Measurements from ENCODE around the gene IL17REL.
"Not testable (repeated sequence)": the region's sequence is repeated elsewhere in the genome, so short reads cannot be mapped to it uniquely, and the experiment has no call there.

The IL17REL gene

GRCh38 chr22:49983148-49984042 is 29.2 kb downstream of the IL17REL start:
- peak; percentile 69 for DNase-seq

GRCh38 chr22:49981799-49982198 is 30.8 kb downstream of the IL17REL start:
- not testable (repeated sequence) for DNase-seq

GRCh38 chr22:49979587-49980264 is 32.8 kb downstream of the IL17REL start:
- peak; percentile 62 for DNase-seq

DNA sequence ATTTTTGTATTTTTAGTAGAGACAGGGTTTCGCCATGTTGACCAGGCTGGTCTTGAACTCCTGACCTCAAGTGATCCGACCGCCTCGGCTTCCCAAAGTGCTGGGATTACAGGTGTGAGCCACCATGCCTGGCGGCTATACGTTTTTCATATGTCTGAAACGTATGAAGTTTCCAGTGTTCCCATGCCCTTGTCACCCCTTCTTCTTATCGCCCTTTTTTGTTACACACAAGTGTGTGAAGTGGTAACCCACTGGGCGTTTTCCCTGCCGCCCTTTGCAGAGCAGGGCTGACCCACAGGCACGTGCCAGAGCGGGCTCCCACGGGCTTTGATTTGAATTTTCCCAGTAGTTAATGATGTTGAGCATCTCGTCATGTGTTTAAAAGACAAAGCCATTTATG is 35.0 kb downstream of the IL17REL start:
- no peak for DNase-seq

GRCh38 chr22:49976439-49977175 is 36.0 kb downstream of the IL17REL start:
- DNase-seq: no peak

- no peak for DNase-seq
Measured at GRCh38 chr22:49975543-49976389, 36.8 kb downstream of the IL17REL start.

GRCh38 chr22:49973018-49973961 is 39.3 kb downstream of the IL17REL start:
- no peak for DNase-seq

DNA sequence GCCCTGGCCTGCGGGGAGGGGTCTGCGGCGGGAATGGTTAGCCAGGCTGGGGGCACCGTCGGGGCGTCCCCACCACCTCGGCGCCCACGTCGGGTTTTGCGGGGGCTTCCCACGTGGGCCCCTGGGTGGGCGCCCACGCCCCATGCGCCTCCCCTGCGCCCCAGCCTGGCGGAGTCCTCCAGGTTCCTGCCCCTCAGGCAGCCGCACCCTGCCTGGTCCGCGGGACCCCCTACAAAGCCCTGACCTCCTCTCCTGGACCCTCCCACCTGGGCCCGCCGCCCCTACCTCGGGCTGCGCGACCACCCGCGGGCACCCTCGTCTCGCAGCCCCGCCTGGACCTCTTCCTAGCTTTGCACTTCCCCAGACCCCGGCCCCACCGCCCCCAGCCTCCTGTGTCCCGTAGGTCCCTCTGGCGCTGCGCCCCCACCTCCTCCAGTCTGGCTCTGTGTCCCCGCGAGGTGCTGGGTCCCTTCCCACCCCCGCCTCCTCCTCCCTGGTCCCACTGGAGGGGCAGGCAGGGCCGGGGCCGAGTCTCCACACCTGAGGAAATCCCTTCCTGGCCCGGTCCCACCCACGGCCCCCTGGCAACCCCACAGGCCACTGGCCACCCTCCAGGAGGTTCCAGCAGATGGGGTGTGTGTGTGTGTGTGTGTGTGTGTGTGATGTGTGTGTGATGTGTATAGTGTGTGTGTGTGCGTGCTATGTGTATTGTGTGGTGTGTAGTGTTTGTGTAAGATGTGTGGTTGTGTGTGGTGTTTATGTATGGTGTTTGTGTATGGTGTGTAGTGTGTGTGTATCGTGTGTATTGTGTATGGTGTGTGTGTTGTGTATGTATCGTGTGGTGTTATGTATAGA is 40.2 kb downstream of the IL17REL start:
- no peak for DNase-seq

DNA sequence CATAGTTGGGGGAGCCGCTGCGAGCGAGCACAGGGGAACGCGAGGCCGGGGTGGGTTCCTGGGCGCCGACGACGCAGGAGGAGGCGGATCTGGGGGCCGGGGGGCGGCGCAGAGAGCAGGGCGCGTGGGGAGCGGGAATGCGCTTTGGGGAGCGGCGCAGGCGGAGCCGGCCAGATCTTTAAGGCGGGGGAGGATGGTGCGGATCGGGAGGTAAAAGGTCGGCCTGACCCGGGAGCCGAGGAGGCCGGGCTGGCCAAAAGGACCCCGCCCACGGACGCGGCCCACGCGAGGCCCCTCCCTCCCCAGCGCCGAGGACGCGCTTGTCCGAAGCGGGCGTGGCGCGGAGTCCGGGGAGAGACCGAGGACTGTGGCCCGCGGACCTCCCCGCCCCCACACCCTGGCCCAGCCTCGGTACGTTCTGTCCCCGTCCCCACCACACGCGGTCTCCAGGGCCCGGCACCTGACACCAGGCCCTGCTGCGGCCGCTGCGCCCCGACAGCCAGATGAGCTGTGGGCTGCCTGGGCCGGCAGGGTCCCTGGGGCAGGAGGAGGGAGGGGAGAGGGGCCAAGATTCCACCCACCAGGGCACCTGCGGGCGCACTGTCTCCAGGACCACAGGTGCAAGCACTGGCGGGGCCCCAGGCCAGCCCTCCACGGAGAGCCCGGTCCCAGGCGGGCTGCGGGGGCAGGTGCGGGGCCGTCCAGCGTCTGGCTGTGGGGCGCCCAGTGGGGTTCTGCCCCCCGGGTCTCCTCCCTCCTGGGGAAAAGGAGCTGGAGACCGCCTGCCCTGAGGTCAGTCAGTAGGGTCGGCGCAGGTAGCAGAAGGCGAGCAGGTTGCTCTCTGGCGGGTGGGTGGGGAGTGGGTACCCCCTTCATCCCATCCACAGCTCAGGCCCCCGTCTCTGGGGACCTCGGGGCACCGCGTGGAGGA is 41.1 kb downstream of the IL17REL start:
- DNase-seq: no peak

DNA sequence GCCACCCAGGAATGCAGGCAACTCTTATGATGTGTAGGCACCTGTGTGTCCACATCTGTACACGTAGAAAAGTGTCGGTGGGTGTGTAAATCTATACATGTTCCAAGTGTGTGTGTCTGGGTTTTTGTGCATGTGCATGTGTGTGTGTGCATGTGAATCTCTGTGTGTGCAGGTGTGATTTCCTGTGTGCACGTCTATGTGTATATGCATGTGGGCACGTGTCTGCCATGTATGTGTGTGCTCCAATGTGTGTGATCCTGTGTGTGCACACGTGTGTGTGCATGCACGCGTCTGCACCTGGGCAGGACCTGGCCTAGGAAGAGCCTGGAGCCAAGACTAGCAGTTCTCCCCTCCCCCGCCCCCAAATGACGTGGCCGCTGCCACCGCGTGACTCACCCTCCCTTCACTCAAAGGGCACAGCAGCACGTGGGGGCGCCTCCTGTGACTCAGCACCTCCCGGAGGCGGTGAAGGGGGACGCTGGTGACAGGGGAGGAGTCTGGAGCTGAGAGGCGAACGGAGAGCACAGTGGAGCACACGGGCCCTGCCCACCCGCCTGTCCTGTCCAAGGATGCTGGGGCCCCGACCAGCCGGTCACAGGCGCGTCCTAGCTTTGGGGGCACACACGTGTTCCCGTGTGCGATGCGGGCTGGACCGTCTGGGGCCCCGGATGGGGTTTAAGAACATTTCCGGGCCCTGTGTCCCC is 41.9 kb downstream of the IL17REL start:
- peak; percentile 63 for DNase-seq

DNA sequence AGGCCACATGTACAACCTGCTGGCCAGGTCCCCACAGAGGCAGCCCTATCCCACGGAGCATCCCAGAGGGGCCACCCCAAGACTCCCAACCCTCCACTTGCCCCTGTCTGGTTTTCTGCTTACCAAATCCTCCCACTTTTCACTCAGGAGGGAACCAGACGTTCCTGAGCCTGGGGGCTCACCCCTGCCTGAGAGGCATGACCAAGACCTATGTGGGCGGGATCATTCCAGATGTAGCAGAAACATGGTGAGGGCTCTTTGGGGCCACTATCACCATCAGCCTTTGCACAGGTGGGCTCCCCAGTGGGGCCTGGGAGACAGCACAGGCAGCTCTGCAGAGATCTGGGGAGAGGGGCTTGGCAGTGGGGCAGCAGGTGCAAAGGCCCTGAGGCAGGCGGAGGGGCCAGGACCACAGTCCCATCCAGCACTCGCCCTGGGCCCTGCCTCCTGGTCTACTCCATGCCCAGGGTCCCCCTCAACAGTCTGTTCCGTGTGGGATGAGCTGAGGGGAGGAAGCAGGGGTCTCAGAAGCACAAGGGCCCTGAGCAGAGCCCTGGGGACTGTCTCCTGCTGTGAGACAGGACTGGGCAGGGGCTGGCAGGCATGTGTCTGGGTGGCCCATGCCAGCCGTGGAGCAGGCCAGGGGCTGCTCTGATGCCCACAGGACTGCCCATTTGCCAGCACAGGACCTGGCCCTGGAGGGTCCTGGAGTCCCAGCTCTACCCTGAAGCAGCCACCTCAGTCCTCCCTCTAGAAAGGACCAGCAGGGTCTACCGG is 42.6 kb downstream of the IL17REL start:
- no peak for DNase-seq

DNA sequence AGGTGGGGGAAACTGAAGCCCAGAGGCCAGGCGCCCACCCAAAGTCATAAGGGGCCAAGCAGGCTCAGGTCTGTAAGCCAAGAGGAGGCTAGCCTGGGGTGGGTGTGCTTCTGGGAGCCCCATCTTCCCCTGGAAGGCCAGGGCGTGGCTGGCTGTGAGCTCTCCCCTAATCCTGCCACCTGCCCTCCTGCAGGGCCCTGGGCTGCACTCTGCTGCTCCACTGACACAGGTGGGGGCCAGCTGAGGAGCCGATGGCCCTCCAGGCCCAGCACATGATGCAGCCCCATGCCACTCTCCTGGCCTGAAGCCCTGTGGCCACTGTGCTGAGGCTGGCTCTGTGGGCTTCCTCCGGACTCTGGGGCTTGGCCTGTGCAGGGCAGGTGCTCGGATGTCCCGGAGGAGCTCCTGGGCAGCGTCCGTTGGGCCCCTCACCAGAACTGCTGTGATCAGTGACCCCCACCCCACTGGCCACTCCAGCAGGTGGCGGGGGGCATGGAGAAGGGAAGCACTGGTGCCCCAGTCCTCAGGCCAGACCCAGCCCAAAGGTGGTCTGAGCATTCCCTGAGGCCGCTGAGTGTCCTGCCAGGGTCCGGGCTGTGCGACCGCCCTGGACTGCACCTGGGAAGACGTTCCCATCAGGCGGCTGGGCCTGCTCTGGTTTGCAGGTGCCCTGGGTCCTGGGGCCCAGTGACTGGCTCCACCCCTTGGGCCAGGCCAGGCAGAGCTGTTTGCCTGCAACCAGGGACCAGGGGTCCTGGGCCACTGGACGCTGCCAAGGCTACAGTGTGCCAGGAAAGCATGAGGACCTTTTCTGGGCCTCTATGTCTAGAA is 43.5 kb downstream of the IL17REL start:
- DNase-seq: no peak

DNA sequence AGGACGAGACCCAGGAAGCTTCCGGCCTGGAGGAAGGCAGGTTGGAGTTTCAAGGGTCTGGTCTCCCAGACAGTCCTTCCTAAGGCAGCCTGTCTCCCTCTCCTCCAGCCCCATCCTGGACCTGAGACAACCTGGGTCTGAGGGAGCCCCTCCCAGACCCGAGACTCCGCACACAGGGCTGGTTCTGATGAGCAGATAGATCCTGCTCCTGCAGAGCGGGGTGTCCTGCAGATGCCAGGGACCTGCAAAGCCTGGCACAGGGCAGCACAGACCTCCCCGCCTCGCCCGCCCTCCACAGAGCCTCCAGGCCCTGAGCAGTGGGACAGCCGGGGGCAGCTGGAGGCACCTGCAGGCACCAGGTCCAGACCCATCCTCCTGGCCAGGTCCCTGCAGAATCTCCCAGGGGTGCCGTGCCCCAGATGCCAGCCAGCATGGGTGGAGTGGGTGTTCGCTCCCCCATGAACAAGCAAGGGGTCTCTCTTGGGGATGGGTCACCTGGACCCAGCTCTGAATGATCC is 44.2 kb downstream of the IL17REL start:
- no peak for DNase-seq

GRCh38 chr22:49967706-49968208 is 44.8 kb downstream of the IL17REL start:
- DNase-seq: no peak

DNA sequence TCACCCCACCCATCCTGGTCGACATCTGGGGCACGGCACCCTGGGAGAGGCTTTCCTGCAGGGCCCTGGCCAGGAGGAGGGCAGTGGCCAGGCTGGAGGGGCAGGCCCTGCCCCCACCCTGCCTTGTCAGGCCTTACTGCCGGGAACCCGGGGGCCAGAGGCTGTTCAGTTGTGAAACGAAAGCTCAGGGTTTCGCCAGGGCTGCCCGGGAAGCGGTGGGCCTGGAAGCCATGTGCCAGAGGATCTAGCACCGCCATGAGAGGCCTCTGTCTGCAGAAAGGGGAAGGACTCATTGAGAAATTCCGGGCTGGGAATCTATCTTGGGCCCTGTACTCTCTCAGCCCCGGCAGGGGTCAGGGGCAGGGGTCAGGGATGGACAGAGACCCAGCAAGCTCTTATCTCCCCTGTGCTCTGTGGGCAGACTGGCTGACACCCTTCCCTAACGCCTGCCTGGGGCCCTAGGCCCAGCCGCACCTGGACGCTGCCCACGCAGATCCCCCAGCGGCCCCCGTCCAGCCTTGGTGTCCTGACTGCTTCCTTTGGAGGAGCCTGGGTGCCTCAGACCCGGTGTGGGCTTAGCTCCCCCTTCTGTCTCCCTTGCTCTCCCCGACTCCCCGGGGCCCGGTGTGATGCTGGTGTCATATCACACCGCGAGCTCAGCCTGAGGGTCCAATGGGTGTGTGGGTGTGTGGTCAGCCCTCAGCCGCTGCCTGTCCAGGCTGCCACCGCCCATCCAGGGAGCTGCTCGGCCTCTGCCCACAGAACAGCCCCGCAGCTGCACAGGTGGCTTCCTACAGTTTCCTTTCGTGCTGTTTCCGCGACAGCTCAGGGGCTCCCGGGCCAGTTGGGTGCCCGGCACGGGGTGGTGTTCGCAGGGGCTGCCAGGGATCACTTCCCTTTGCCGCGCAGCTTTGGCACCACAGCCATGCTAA is 45.5 kb downstream of the IL17REL start:
- DNase-seq: no peak
